HEK293 (cell line): ENCODE results near the gene ZFX.

Experiments used
- ATF2 ChIP-seq: fragments of 450-650 bp; formaldehyde crosslinking; IDR thresholded peaks from 2 replicates; pipeline ENCODE4 v1.5.1; 2016; ENCODE audit warnings: missing biosample characterization, missing genetic modification characterization, low read depth
- KLF16 ChIP-seq: fragments of 450-650 bp; formaldehyde crosslinking; IDR thresholded peaks from 2 replicates; pipeline ENCODE4 v1.5.1; 2017; ENCODE audit warnings: missing biosample characterization, missing genetic modification characterization
- RBAK ChIP-seq: fragments of 450-650 bp; formaldehyde crosslinking; IDR thresholded peaks from 2 replicates; pipeline ENCODE4 v1.5.1; 2016; ENCODE audit warnings: missing biosample characterization, missing genetic modification characterization
- ZNF138 ChIP-seq: fragments of 450-650 bp; formaldehyde crosslinking; IDR thresholded peaks from 2 replicates; pipeline ENCODE4 v1.5.1; 2016; ENCODE audit warnings: missing biosample characterization, missing genetic modification characterization, borderline replicate concordance
- ZNF140 ChIP-seq: fragments of 450-650 bp; formaldehyde crosslinking; IDR thresholded peaks from 2 replicates; pipeline ENCODE4 v1.5.1; 2016; ENCODE audit warnings: missing biosample characterization, missing genetic modification characterization
- ZNF211 ChIP-seq: fragments of 450-650 bp; formaldehyde crosslinking; IDR thresholded peaks from 2 replicates; pipeline ENCODE4 v1.5.1; 2016; ENCODE audit warnings: low read depth, missing biosample characterization, missing genetic modification characterization
- ZNF629 ChIP-seq: fragments of 450-650 bp; formaldehyde crosslinking; IDR thresholded peaks from 2 replicates; pipeline ENCODE4 v1.5.1; 2017; ENCODE audit warnings: missing biosample characterization, missing genetic modification characterization
- TF ChIP-seq, protein P1 (sequence below): fragments of 450-650 bp; formaldehyde crosslinking; IDR thresholded peaks from 2 replicates; pipeline ENCODE4 v1.5.1; 2016; ENCODE audit warnings: missing biosample characterization, missing genetic modification characterization

- no peak for TF ChIP-seq ZNF138 (tag by site-specific recombination)
- TF ChIP-seq ZNF211 (tag by site-specific recombination) = no peak
- TF ChIP-seq ZNF629 (tag by site-specific recombination) = no peak
- TF ChIP-seq, protein P1, sequence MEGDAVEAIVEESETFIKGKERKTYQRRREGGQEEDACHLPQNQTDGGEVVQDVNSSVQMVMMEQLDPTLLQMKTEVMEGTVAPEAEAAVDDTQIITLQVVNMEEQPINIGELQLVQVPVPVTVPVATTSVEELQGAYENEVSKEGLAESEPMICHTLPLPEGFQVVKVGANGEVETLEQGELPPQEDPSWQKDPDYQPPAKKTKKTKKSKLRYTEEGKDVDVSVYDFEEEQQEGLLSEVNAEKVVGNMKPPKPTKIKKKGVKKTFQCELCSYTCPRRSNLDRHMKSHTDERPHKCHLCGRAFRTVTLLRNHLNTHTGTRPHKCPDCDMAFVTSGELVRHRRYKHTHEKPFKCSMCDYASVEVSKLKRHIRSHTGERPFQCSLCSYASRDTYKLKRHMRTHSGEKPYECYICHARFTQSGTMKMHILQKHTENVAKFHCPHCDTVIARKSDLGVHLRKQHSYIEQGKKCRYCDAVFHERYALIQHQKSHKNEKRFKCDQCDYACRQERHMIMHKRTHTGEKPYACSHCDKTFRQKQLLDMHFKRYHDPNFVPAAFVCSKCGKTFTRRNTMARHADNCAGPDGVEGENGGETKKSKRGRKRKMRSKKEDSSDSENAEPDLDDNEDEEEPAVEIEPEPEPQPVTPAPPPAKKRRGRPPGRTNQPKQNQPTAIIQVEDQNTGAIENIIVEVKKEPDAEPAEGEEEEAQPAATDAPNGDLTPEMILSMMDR (tag by site-specific recombination) = no peak
- no peak for TF ChIP-seq ZNF140 (tag by site-specific recombination)
- no peak for TF ChIP-seq RBAK (tag by site-specific recombination)
- TF ChIP-seq KLF16 (tag by site-specific recombination) = no peak
- TF ChIP-seq ATF2 = no peak
Measured at GRCh38 chrX:24156177-24156576, 6.6 kb downstream of the ZFX start.
